Colonic mucosa (tissue), 4 donors: ENCODE measurements around the gene PHLPP2. TPM values are rescaled to one million over a fixed set of nuclear protein-coding genes. Genes with fewer than 3 reads are reported as not detected.

ENCODE experiments used
- DNase-seq: peaks from one replicate; pipeline ENCODE4 v3.0.0-alpha.2; 2020
- H3K27ac ChIP-seq: fragments of 200-600 bp; one replicate; pipeline ENCODE4 v1.8.0; 2021
- H3K27me3 ChIP-seq: fragments of 200-600 bp; one replicate; pipeline ENCODE4 v1.8.0; 2021
- H3K36me3 ChIP-seq: fragments of 200-600 bp; one replicate; pipeline ENCODE4 v1.8.0; 2021
- H3K4me1 ChIP-seq: fragments of 200-600 bp; one replicate; pipeline ENCODE4 v1.8.0; 2021; ENCODE audit warnings: mild to moderate bottlenecking
- H3K4me3 ChIP-seq: fragments of 200-600 bp; one replicate; pipeline ENCODE4 v1.8.0; 2021
- H3K9ac ChIP-seq, 2 donors: one replicate each; pipeline ENCODE4 v1.7.0; 2013; ENCODE audit warnings: control low read depth in 2 of 2, low read depth in 2 of 2, low read length in 2 of 2
- H3K9me3 ChIP-seq: fragments of 200-600 bp; one replicate; pipeline ENCODE4 v1.8.0; 2021
- CTCF ChIP-seq: fragments of 200-600 bp; IDR thresholded peaks from one replicate; pipeline ENCODE4 v1.8.0; 2022; ENCODE audit warnings: antibody characterized with exemption, mild to moderate bottlenecking
- intact Hi-C: fragments of 100-400 bp; cut with DNase I; formaldehyde crosslinking; loops from one replicate; pipeline ENCODE4 v1.14.1; 2022
- total RNA-seq, 2 donors: library from RNA; stranded (reverse); fragmentation: NEBNext Ultra II Directional in 1 of 2; extraction: Animal tissue kit (Norgen Biotek cat#: 25700) in 1 of 2; gene quantifications; one replicate each; pipeline ENCODE4 v1.2.1, GENCODE V29; 2021
- donor health status: healthy.
- donor health status: DM: no; HTN: no; CAD: no.
- donor health status: DM: no; HTN: no; CAD: no.

Gene PHLPP2
- total RNA-seq, 2 donors from 2014 or later, result 23.5 to 53.1 TPM

- H3K9me3 ChIP-seq, result no peaks in the 10 kb centered on the region
- H3K4me1 ChIP-seq, result peaks cover 2% of the 10 kb centered on the region
- TF ChIP-seq CTCF, result no peak
- no peak for DNase-seq
- peak overlapping the region; percentile 69 for H3K27ac ChIP-seq
- peaks cover 6% of the 10 kb centered on the region for H3K36me3 ChIP-seq
- H3K4me3 ChIP-seq, result no peak overlapping the region
- no peaks in the 10 kb centered on the region for H3K27me3 ChIP-seq
- intact Hi-C loops, result no loop called here
- H3K9ac ChIP-seq, result no peak overlapping the region
Measured at GRCh38 chr16:71727551-71728324, 3.2 kb upstream of the PHLPP2 start.

GRCh38 chr16:71726476-71727315 is 2.2 kb upstream of the PHLPP2 start:
- Histone ChIP-seq H3K9me3 (no peaks in the 10 kb centered on the region), H3K27ac (peak overlapping the region; percentile 69), H3K9ac (no peak overlapping the region), H3K4me1 (peaks cover 2% of the 10 kb centered on the region), H3K4me3 (no peak overlapping the region), H3K36me3 (no peaks in the 10 kb centered on the region), H3K27me3 (no peaks in the 10 kb centered on the region)
- intact Hi-C loops, result no loop called here
- TF ChIP-seq CTCF, result no peak
- DNase-seq, result no peak

GRCh38 chr16:71723537-71724319 is 773 bp downstream of the PHLPP2 start:
- H3K36me3 ChIP-seq, result no peaks in the 10 kb centered on the region
- no peak for TF ChIP-seq CTCF
- H3K9me3 ChIP-seq, result no peaks in the 10 kb centered on the region
- H3K27ac ChIP-seq, result peak overlapping the region; percentile 92
- no peaks in the 10 kb centered on the region for H3K27me3 ChIP-seq
- H3K4me1 ChIP-seq, result peaks cover 2% of the 10 kb centered on the region
- DNase-seq, result peak; percentile 78
- intact Hi-C loops, result no loop called here
- peak overlapping the region; percentile 68 to 88 for H3K9ac ChIP-seq
- H3K4me3 ChIP-seq, result peak overlapping the region; percentile 86

GRCh38 chr16:71722801-71723536 is 1.5 kb downstream of the PHLPP2 start:
- TF ChIP-seq CTCF, result no peak
- intact Hi-C loops, result no loop called here
- H3K4me1 ChIP-seq, result peaks cover 2% of the 10 kb centered on the region

More at GRCh38 chr16:71722801-71723536, 1.5 kb downstream of the PHLPP2 start:
- peak overlapping the region; percentile 86 for H3K4me3 ChIP-seq
- DNase-seq, result peak; percentile 84
- H3K36me3 ChIP-seq, result no peaks in the 10 kb centered on the region
- H3K27me3 ChIP-seq, result no peaks in the 10 kb centered on the region
- peak overlapping the region; percentile 92 for H3K27ac ChIP-seq
- H3K9ac ChIP-seq, result peak overlapping the region; percentile 81 to 88
- H3K9me3 ChIP-seq, result no peaks in the 10 kb centered on the region
